K562 (cell line): Measurements from ENCODE around the gene CNDP1. TPM values are rescaled to one million over a fixed set of nuclear protein-coding genes. Genes with fewer than 3 reads are reported as not detected.

Experiments used
- ATAC-seq: fragments of 200-7000 bp; cut with Tn5 transposase; 3 replicates; pipeline ENCODE4 v1.9.1; 2020; ENCODE audit warnings: moderate library complexity
- BruUV-seq: library from RNA; stranded (reverse); fragments of 400-500 nt; replicated peaks from 2 replicates; lab custom pipeline; 2021; lab: Mats Ljungman, UMichigan
- CTCF ChIA-PET: fragments of 300-600 bp; formaldehyde crosslinking; extraction: SDS; loops from one replicate; lab custom pipeline; 2021; ENCODE audit warnings: low intra/inter-chr PET ratio; lab: Yijun Ruan, JAX
- POLR2A ChIA-PET: fragments of 300-600, 350-650 bp; sonication (Branson Sonifier 250); formaldehyde crosslinking; extraction: SDS; loops from one replicate; lab custom pipeline; 2021; ENCODE audit warnings: antibody characterized with exemption, inconsistent platforms; lab: Yijun Ruan, JAX
- DNase-seq, 4 experiments: peaks; one replicate each; pipeline versions ENCODE4 v3.0.0 to v3.0.0-alpha.2; 2011 to 2018; ENCODE audit warnings: low spot score in 3 of 4, mixed read lengths in 3 of 4; ENCODE audit errors: extremely low read depth in 1 of 4
- FAIRE-seq: peaks from 2 replicates; lab custom pipeline; 2011; peaks lifted over from hg19 to GRCh38; lab: Jason Lieb, UNC
- H2AFZ ChIP-seq: 2 replicates; pipeline ENCODE4 v1.6.0; 2011; ENCODE audit warnings: low read depth, low read length, control low read depth, inconsistent platforms
- H3K27ac ChIP-seq: fragments of 200-600 bp; 3 replicates; pipeline ENCODE4 v1.8.0; 2011; ENCODE audit warnings: low read depth, mild to moderate bottlenecking, control low read depth, inconsistent platforms, low read length, moderate library complexity, mixed read lengths; ENCODE audit errors: extremely low read depth
- H3K27me3 ChIP-seq, 2 experiments: fragments of 300-600 bp in 1 of 2; 2 replicates in 1 of 2; 3 replicates in 1 of 2; pipeline versions ENCODE4 v1.6.0 to v1.8.0; 2011; ENCODE audit warnings: inconsistent platforms in 2 of 2, low read length in 2 of 2, mild to moderate bottlenecking in 1 of 2, mixed read lengths in 1 of 2, moderate library complexity in 1 of 2; ENCODE audit not compliant: control insufficient read depth in 2 of 2, insufficient read depth in 2 of 2
- H3K36me3 ChIP-seq: fragments of 300-600 bp; 3 replicates; pipeline ENCODE4 v1.8.0; 2011; ENCODE audit warnings: mild to moderate bottlenecking, low read length, inconsistent platforms; ENCODE audit not compliant: control insufficient read depth, insufficient read depth
- H3K4me1 ChIP-seq, 2 experiments: fragments of 200-600 bp in 1 of 2; replicated peaks in 1 of 2; 2 replicates in 1 of 2; 3 replicates in 1 of 2; pipeline versions ENCODE4 v1.5.1 to v1.8.0; 2011; ENCODE audit warnings: inconsistent platforms in 2 of 2, low read length in 2 of 2, mild to moderate bottlenecking in 1 of 2, mixed read lengths in 1 of 2, moderate library complexity in 1 of 2; ENCODE audit not compliant: control insufficient read depth in 2 of 2, insufficient read depth in 2 of 2
- H3K4me2 ChIP-seq: 2 replicates; pipeline ENCODE4 v1.6.1; 2011; ENCODE audit warnings: low read length, control low read depth, inconsistent platforms, mixed read lengths; ENCODE audit not compliant: insufficient read depth
- H3K4me3 ChIP-seq: fragments of 200-600 bp; sonication (generic), shearing (Covaris generic); 2 replicates; pipeline ENCODE4 v1.5.1; 2016; ENCODE audit warnings: control low read depth, inconsistent platforms
- H3K79me2 ChIP-seq: fragments of 200-600 bp; 3 replicates; pipeline ENCODE4 v1.8.0; 2011; ENCODE audit warnings: low read length, inconsistent platforms; ENCODE audit not compliant: control insufficient read depth, insufficient read depth
- H3K9ac ChIP-seq, 2 experiments: 2 replicates each; pipeline versions ENCODE4 v1.6.0 to v1.6.1; 2011; ENCODE audit warnings: low read depth in 2 of 2, low read length in 2 of 2, control low read depth in 1 of 2, inconsistent platforms in 1 of 2, mild to moderate bottlenecking in 1 of 2, mixed read lengths in 1 of 2; ENCODE audit not compliant: insufficient read depth in 1 of 2
- H3K9me1 ChIP-seq: one replicate; pipeline ENCODE4 v1.6.0; 2011; ENCODE audit warnings: inconsistent platforms, mild to moderate bottlenecking, low read length, moderate library complexity; ENCODE audit not compliant: control insufficient read depth, insufficient read depth
- H3K9me3 ChIP-seq: replicated peaks from 2 replicates; pipeline ENCODE4 v1.5.1; 2011; ENCODE audit warnings: low read depth, low read length, inconsistent platforms; ENCODE audit not compliant: control insufficient read depth, insufficient read depth
- H4K20me1 ChIP-seq: replicated peaks from 2 replicates; pipeline ENCODE4 v1.6.1; 2011; ENCODE audit warnings: low read length, inconsistent platforms, mixed read lengths; ENCODE audit not compliant: control insufficient read depth, insufficient read depth
- ATF7 ChIP-seq: fragments of 450-650 bp; IDR thresholded peaks from 2 replicates; pipeline ENCODE4 v1.7.1; 2014; ENCODE audit warnings: mild to moderate bottlenecking, moderate library complexity
- FOSL1 ChIP-seq: fragments of 200-800 bp; sonication (Bioruptor generic); conservative IDR thresholded peaks from 2 replicates; pipeline ENCODE4 v1.6.1; 2016; ENCODE audit warnings: missing genetic modification characterization, missing compliant biosample characterization
- HDAC3 ChIP-seq: fragments of 450-650 bp; IDR thresholded peaks from 2 replicates; pipeline ENCODE4 v1.6.1; 2018; ENCODE audit warnings: borderline replicate concordance, mild to moderate bottlenecking, moderate library complexity; ENCODE audit not compliant: partially characterized antibody
- MTA1 ChIP-seq: fragments of 450-650 bp; IDR thresholded peaks from 2 replicates; pipeline ENCODE4 v1.6.1; 2017; ENCODE audit warnings: borderline replicate concordance
- NFYB ChIP-seq: IDR thresholded peaks from 2 replicates; pipeline ENCODE4 v1.6.1; 2011; ENCODE audit warnings: mild to moderate bottlenecking, moderate library complexity; ENCODE audit not compliant: insufficient read length; ENCODE audit errors: extremely low read depth
- RBFOX2 ChIP-seq: fragments of 200-400 bp; formaldehyde crosslinking; IDR thresholded peaks from 2 replicates; pipeline ENCODE4 v1.6.1; 2017; ENCODE audit warnings: low read depth, mild to moderate bottlenecking, low read length, moderate library complexity
- RFX7 ChIP-seq: fragments of 250-450 bp; sonication (Bioruptor Pico); IDR thresholded peaks from 2 replicates; pipeline ENCODE4 v1.5.1; 2021; ENCODE audit warnings: mild to moderate bottlenecking
- SP1 ChIP-seq: sonication (generic); formaldehyde crosslinking; IDR thresholded peaks from 2 replicates; pipeline ENCODE4 v1.8.1; 2022; ENCODE audit warnings: mild to moderate bottlenecking, missing genetic modification reagents
- STAG1 ChIP-seq: sonication (generic); formaldehyde crosslinking; IDR thresholded peaks from 2 replicates; pipeline ENCODE4 v1.5.0; 2020; ENCODE audit warnings: missing genetic modification reagents, borderline replicate concordance
- ZBTB1 ChIP-seq: sonication (generic); formaldehyde crosslinking; IDR thresholded peaks from 2 replicates; pipeline ENCODE4 v1.8.1; 2023; ENCODE audit warnings: missing genetic modification reagents, low read depth, mild to moderate bottlenecking, borderline replicate concordance
- ZNF134 ChIP-seq: fragments of 250-450 bp; sonication (Bioruptor Pico); conservative IDR thresholded peaks from 2 replicates; pipeline ENCODE4 v1.4.0; 2020
- ZNF347 ChIP-seq: fragments of 450-650 bp; formaldehyde crosslinking; IDR thresholded peaks from 2 replicates; pipeline ENCODE4 v1.4.0; 2020; ENCODE audit warnings: low read depth, mild to moderate bottlenecking, moderate library complexity
- ZNF717 ChIP-seq: fragments of 250-450 bp; sonication (Bioruptor Pico); IDR thresholded peaks from 2 replicates; pipeline ENCODE4 v1.5.0; 2021
- WGBS: fragments of 100-300 bp; shearing (Covaris generic); methylation state at CpG from one replicate; pipeline ENCODE4 v1.1.6; 2016; ENCODE audit warnings: low coverage, mixed read lengths; ENCODE audit not compliant: insufficient coverage; ENCODE audit errors: missing lambda C conversion rate; 5-methylcytosine and 5-hydroxymethylcytosine counted together
- in situ Hi-C: fragments of 300-500 bp; cut with MboI; formaldehyde crosslinking; loops from 4 replicates; pipeline ENCODE4 v1.15.0; 2018; ENCODE audit warnings: inconsistent platforms, mixed read lengths
- intact Hi-C: fragments of 100-400 bp; cut with micrococcal nuclease; formaldehyde crosslinking; loops from 2 replicates; pipeline ENCODE4 v1.14.2; 2022
- polyA plus RNA-seq, 8 experiments: library from polyadenylated mRNA; depleted of rRNA in 4 of 8; stranded (reverse) in 5 of 8; unstranded in 3 of 8; fragments of >200 nt; fragmentation: Nextera tagmentation in 2 of 8; fragmentation: Illumina TruSeq in 1 of 8; extraction: Ambion mirVana in 2 of 8; extraction: Trizol in 1 of 8; gene quantifications; 2 replicates each; pipeline versions ENCODE4 v1.2.1 to v1.2.3, GENCODE V29; 2011 to 2014; ENCODE audit warnings: inconsistent platforms in 1 of 8, missing spikeins in 1 of 8
- total RNA-seq, 7 experiments: library from RNA; depleted of rRNA in 6 of 7; stranded (reverse); fragments of >200 nt in 6 of 7; fragmentation: Illumina TruSeq in 2 of 7; extraction: Trizol in 2 of 7; gene quantifications; 2 replicates each; pipeline versions ENCODE4 v1.2.1 to v1.2.3, GENCODE V29; 2011 to 2021; ENCODE audit warnings: low replicate concordance in 1 of 7
- TF ChIP-seq, protein P1 (sequence below): fragments of 200-400 bp; formaldehyde crosslinking; IDR thresholded peaks from 2 replicates; pipeline ENCODE4 v1.6.1; 2017; ENCODE audit warnings: mild to moderate bottlenecking, low read depth, low read length, moderate library complexity
- TF ChIP-seq, protein P2 (sequence below): fragments of 150-350 bp; IDR thresholded peaks from 2 replicates; pipeline ENCODE4 v1.6.1; 2014; ENCODE audit warnings: low read depth, mild to moderate bottlenecking, low read length, borderline replicate concordance
- TF ChIP-seq, protein P3 (sequence below): fragments of 250-450 bp; sonication (Bioruptor Pico); IDR thresholded peaks from 2 replicates; pipeline ENCODE4 v1.8.0; 2022; ENCODE audit warnings: moderate library complexity, mild to moderate bottlenecking, inconsistent platforms

Gene CNDP1
- total and polyA plus RNA-seq, 9 of the 15 experiments (the other 6 are each of a cell fraction or from before 2014, with no cell fraction given), result not detected

DNA sequence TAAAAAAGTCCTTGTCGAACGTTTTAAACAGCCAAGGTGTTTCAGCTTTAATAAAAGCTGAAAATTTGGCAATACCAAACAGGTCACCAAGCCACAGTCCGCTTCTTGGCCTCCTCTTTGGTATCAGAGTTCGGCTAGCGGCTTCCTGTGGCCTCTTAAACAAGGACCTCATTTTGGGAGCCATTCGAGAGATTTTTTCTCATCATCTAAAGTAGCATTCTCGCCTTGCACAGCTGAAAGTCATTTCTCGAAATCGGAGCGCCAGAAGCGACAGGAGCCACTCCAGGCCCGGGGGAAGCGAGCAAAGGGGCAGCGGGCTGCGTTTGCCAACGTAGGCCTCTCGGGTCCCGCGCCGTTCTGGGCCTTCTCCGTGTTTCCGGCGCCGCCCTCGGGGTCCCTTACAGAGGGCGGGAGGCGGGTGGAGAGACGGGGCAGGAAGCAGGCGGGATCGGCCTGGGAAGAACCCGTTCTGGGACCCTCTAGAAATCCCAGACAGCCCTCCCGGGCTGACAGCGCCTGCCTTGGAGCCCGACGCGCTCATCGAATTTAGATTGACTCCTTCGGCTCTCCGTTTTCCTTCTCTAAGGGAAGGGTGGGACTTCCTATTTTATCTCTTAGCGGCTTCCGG lies 62.8 kb downstream of the CNDP1 start:
- intact Hi-C loops, result no loop called here
- Histone ChIP-seq H3K9me3 (no peaks in the 10 kb centered on the region), H3K4me3 (peak overlapping the region; percentile 90), H2AFZ (peak overlapping the region; percentile 96), H3K27ac (peak overlapping the region; percentile 92), H3K36me3 (no peaks in the 10 kb centered on the region), H3K27me3 (no peaks in the 10 kb centered on the region), H3K4me1 (peaks cover 4 to 13% of the 10 kb centered on the region in 2 experiments; a peak in 2 of 5 replicates), H3K79me2 (peaks cover 38% of the 10 kb centered on the region), H3K4me2 (peak overlapping the region; percentile 84), H4K20me1 (no peaks in the 10 kb centered on the region), H3K9ac (peak overlapping the region; percentile 87 to 95), H3K9me1 (no peaks in the 10 kb centered on the region)
- ATAC-seq, result peak; percentile 80
- CTCF ChIA-PET, result no interaction called here
- WGBS, result 0% methylated on average over 19 of the region's 41 CpGs
- FAIRE-seq, result no peak
- POLR2A ChIA-PET, result no interaction called here
- peak; percentile 47 to 68 (median 53) for DNase-seq
- in situ Hi-C loops, result no loop called here
- TSS peak; percentile 58 for BruUV-seq
- TF ChIP-seq, protein P1, sequence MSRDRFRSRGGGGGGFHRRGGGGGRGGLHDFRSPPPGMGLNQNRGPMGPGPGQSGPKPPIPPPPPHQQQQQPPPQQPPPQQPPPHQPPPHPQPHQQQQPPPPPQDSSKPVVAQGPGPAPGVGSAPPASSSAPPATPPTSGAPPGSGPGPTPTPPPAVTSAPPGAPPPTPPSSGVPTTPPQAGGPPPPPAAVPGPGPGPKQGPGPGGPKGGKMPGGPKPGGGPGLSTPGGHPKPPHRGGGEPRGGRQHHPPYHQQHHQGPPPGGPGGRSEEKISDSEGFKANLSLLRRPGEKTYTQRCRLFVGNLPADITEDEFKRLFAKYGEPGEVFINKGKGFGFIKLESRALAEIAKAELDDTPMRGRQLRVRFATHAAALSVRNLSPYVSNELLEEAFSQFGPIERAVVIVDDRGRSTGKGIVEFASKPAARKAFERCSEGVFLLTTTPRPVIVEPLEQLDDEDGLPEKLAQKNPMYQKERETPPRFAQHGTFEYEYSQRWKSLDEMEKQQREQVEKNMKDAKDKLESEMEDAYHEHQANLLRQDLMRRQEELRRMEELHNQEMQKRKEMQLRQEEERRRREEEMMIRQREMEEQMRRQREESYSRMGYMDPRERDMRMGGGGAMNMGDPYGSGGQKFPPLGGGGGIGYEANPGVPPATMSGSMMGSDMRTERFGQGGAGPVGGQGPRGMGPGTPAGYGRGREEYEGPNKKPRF, result no peak
- TF ChIP-seq ATF7, result 0 out of 2 replicates have a peak, but pooled peaks have one; percentile 13
- TF ChIP-seq, protein P2, sequence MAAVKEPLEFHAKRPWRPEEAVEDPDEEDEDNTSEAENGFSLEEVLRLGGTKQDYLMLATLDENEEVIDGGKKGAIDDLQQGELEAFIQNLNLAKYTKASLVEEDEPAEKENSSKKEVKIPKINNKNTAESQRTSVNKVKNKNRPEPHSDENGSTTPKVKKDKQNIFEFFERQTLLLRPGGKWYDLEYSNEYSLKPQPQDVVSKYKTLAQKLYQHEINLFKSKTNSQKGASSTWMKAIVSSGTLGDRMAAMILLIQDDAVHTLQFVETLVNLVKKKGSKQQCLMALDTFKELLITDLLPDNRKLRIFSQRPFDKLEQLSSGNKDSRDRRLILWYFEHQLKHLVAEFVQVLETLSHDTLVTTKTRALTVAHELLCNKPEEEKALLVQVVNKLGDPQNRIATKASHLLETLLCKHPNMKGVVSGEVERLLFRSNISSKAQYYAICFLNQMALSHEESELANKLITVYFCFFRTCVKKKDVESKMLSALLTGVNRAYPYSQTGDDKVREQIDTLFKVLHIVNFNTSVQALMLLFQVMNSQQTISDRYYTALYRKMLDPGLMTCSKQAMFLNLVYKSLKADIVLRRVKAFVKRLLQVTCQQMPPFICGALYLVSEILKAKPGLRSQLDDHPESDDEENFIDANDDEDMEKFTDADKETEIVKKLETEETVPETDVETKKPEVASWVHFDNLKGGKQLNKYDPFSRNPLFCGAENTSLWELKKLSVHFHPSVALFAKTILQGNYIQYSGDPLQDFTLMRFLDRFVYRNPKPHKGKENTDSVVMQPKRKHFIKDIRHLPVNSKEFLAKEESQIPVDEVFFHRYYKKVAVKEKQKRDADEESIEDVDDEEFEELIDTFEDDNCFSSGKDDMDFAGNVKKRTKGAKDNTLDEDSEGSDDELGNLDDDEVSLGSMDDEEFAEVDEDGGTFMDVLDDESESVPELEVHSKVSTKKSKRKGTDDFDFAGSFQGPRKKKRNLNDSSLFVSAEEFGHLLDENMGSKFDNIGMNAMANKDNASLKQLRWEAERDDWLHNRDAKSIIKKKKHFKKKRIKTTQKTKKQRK, result no peak
- TF ChIP-seq NFYB, result no peak
- TF ChIP-seq MTA1, result no peak
- TF ChIP-seq ZNF717 (CRISPR knock-in tag), result no peak
- no peak for TF ChIP-seq SP1
- no peak for TF ChIP-seq ZNF134 (CRISPR knock-in tag)
- TF ChIP-seq RFX7 (CRISPR knock-in tag), result no peak
- no peak for TF ChIP-seq ZNF347
- TF ChIP-seq, protein P3, sequence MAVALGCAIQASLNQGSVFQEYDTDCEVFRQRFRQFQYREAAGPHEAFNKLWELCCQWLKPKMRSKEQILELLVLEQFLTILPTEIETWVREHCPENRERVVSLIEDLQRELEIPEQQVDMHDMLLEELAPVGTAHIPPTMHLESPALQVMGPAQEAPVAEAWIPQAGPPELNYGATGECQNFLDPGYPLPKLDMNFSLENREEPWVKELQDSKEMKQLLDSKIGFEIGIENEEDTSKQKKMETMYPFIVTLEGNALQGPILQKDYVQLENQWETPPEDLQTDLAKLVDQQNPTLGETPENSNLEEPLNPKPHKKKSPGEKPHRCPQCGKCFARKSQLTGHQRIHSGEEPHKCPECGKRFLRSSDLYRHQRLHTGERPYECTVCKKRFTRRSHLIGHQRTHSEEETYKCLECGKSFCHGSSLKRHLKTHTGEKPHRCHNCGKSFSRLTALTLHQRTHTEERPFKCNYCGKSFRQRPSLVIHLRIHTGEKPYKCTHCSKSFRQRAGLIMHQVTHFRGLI, result no peak
- TF ChIP-seq STAG1 (CRISPR knock-in tag), result no peak
- no peak for TF ChIP-seq FOSL1 (tag)
- TF ChIP-seq HDAC3, result no peak
- TF ChIP-seq RBFOX2, result peak; percentile 79
- no peak for TF ChIP-seq ZBTB1 (CRISPR knock-in tag)
